OCI-LY1 (cell line): ENCODE results near the gene LCNL1.

Source experiments
- H2AFZ ChIP-seq: fragments of 200-600 bp; sonication (generic), shearing (Covaris generic); 2 replicates; pipeline ENCODE4 v1.6.0; 2014; ENCODE audit warnings: antibody characterized with exemption, mild to moderate bottlenecking, low read length
- H3F3A ChIP-seq: fragments of 200-600 bp; sonication (generic), shearing (Covaris generic); 2 replicates; pipeline ENCODE4 v1.6.0; 2014; ENCODE audit warnings: mild to moderate bottlenecking, antibody characterized with exemption, low read length, moderate library complexity; ENCODE audit not compliant: insufficient read depth
- H3K27ac ChIP-seq: fragments of 200-600 bp; sonication (generic); 2 replicates; pipeline ENCODE4 v1.5.1; 2014; ENCODE audit warnings: low read length, mixed run types, mild to moderate bottlenecking, low read depth; ENCODE audit not compliant: poor library complexity, severe bottlenecking
- H3K27me3 ChIP-seq: fragments of 200-600 bp; sonication (generic); 2 replicates; pipeline ENCODE4 v1.6.0; 2014; ENCODE audit warnings: antibody characterized with exemption, mild to moderate bottlenecking, low read length, moderate library complexity; ENCODE audit not compliant: insufficient read depth
- H3K36me3 ChIP-seq: fragments of 200-600 bp; sonication (generic); 2 replicates; pipeline ENCODE4 v1.6.1; 2014; ENCODE audit warnings: mild to moderate bottlenecking, antibody characterized with exemption, low read length, moderate library complexity, mixed read lengths; ENCODE audit not compliant: insufficient read depth
- H3K4me1 ChIP-seq: fragments of 200-600 bp; sonication (generic); 2 replicates; pipeline ENCODE4 v1.5.1; 2014; ENCODE audit warnings: mild to moderate bottlenecking, low read length, moderate library complexity; ENCODE audit not compliant: insufficient read depth, severe bottlenecking
- H3K4me2 ChIP-seq: fragments of 200-600 bp; sonication (generic), shearing (Covaris generic); 2 replicates; pipeline ENCODE4 v1.6.1; 2014; ENCODE audit warnings: low read length
- H3K4me3 ChIP-seq: fragments of 200-600 bp; sonication (generic); 2 replicates; pipeline ENCODE4 v1.5.1; 2014; ENCODE audit warnings: low read length, low read depth, mild to moderate bottlenecking, mixed read lengths; ENCODE audit not compliant: poor library complexity, severe bottlenecking
- H3K79me2 ChIP-seq: fragments of 200-600 bp; shearing (Covaris generic); 2 replicates; pipeline ENCODE4 v1.6.1; 2016; ENCODE audit warnings: mixed run types, low read length, mixed read lengths; ENCODE audit not compliant: insufficient read depth
- H3K9ac ChIP-seq: fragments of 200-600 bp; sonication (generic), shearing (Covaris generic); 2 replicates; pipeline ENCODE4 v1.6.1; 2014; ENCODE audit warnings: mild to moderate bottlenecking, low read length, mixed read lengths
- H3K9me2 ChIP-seq: fragments of 200-600 bp; sonication (generic), shearing (Covaris generic); 2 replicates; pipeline ENCODE4 v1.6.1; 2014; ENCODE audit warnings: low read depth, mild to moderate bottlenecking, low read length, mixed read lengths
- H3K9me3 ChIP-seq: fragments of 200-600 bp; shearing (Covaris generic); 2 replicates; pipeline ENCODE4 v1.6.1; 2014; ENCODE audit warnings: low read length, mixed read lengths
- H4K20me1 ChIP-seq: fragments of 200-600 bp; sonication (generic), shearing (Covaris generic); 2 replicates; pipeline ENCODE4 v1.6.0; 2016; ENCODE audit warnings: mild to moderate bottlenecking, low read length; ENCODE audit not compliant: insufficient read depth
- EZH2 ChIP-seq: fragments of 200-600 bp; sonication (generic), shearing (Covaris generic); IDR thresholded peaks from 2 replicates; pipeline ENCODE4 v1.8.0; 2017; ENCODE audit warnings: borderline replicate concordance, mixed run types, mild to moderate bottlenecking, antibody characterized with exemption, low read length, moderate library complexity, mixed read lengths
- TF ChIP-seq, protein P1 (sequence below): fragments of 200-600 bp; sonication (generic), shearing (Covaris generic); IDR thresholded peaks from 2 replicates; pipeline ENCODE4 v1.5.1; 2017; ENCODE audit warnings: mild to moderate bottlenecking, antibody characterized with exemption, low read length, moderate library complexity, mixed read lengths

Gene LCNL1

DNA sequence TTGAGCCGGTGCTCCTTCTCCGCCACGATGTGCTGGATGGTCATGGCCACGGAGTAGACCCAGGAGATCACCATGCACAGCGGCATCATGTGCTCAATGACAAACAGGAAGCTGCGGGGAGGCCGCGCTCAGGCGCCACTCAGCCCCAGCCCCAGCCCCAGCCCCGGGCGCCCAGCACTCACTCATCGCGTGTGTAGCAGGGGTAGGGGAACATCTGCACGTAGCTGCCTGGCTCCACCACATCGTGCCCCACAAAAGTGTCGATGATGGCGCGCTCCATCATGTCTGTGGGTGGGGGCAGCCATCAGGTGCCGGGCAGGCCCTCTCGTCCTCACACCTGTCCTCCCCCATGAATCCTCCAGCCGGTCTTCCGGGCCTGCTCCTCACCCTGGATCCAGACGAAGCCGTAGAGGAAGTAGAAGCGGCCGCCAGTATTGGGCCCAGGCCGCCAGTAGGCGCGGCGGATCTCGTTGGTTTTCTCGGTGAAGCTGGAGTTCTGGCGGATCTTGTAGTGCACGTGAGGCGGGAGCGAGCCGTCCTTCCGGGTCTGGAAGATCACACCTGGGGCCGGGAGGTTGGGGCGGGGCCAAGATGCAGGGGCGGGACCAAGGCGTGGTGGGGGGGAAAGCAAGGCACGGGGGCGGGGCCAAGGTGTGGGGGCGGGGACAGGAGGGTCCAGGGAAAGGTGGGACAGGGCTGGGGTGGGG lies 35.2 kb downstream of the LCNL1 start:
- H3K27ac ChIP-seq: no peak overlapping the region
- no peaks in the 10 kb centered on the region for H4K20me1 ChIP-seq
- H3F3A ChIP-seq: no peaks in the 10 kb centered on the region
- H3K4me2 ChIP-seq: no peak overlapping the region
- H3K9me2 ChIP-seq: no peaks in the 10 kb centered on the region
- H3K36me3 ChIP-seq: no peaks in the 10 kb centered on the region
- no peaks in the 10 kb centered on the region for H3K9me3 ChIP-seq
- H3K27me3 ChIP-seq: no peaks in the 10 kb centered on the region
- H3K79me2 ChIP-seq: no peaks in the 10 kb centered on the region
- no peak overlapping the region for H3K9ac ChIP-seq
- H3K4me3 ChIP-seq: no peak overlapping the region
- H2AFZ ChIP-seq: no peak overlapping the region
- no peaks in the 10 kb centered on the region for H3K4me1 ChIP-seq
- no peak for TF ChIP-seq EZH2
- TF ChIP-seq, protein P1, sequence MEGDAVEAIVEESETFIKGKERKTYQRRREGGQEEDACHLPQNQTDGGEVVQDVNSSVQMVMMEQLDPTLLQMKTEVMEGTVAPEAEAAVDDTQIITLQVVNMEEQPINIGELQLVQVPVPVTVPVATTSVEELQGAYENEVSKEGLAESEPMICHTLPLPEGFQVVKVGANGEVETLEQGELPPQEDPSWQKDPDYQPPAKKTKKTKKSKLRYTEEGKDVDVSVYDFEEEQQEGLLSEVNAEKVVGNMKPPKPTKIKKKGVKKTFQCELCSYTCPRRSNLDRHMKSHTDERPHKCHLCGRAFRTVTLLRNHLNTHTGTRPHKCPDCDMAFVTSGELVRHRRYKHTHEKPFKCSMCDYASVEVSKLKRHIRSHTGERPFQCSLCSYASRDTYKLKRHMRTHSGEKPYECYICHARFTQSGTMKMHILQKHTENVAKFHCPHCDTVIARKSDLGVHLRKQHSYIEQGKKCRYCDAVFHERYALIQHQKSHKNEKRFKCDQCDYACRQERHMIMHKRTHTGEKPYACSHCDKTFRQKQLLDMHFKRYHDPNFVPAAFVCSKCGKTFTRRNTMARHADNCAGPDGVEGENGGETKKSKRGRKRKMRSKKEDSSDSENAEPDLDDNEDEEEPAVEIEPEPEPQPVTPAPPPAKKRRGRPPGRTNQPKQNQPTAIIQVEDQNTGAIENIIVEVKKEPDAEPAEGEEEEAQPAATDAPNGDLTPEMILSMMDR: no peak

DNA sequence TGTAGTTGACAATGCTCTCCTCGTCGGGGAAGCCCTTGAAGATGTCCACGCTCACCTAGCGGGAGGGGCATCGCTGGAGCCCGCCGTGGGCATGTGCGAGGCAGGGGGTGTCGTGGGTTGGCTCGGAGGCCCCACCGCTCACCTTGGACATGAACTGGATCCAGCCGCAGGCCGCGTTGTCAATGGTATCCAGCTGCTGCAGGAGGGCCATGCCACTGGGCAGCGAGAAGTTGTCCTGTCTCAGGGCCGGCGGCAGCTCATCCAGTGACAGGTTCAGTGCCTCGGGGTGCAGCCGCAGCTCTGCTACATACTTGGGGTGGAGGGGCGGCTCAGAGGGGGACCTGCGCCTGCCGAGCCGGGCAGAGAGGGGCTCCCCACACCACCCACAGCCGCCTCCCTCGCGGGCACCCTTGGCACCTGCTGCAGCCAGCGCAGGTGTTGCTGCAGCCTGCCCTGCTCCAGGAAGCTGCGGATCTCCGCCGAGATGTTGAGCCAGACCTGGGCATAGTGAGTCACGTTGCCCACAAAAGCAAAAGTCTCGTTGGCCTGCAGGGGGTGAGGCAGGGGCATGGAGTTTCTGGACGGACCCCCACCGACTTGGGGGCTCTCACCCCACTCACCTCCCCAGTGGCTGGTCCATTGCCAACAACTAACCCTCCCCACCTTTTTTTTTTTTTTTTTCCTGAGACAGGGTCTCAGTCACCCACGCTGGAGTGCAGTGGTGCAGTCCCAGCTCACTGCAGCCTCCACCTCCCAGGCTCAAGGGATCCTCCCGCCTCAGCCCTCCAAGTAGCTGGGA lies 36.2 kb downstream of the LCNL1 start:
- H3K9me3 ChIP-seq: no peaks in the 10 kb centered on the region
- H3K27me3 ChIP-seq: no peaks in the 10 kb centered on the region
- no peaks in the 10 kb centered on the region for H3K36me3 ChIP-seq
- no peaks in the 10 kb centered on the region for H3K79me2 ChIP-seq
- no peaks in the 10 kb centered on the region for H3K9me2 ChIP-seq
- TF ChIP-seq, protein P1: no peak
- TF ChIP-seq EZH2: no peak
- no peaks in the 10 kb centered on the region for H4K20me1 ChIP-seq
- no peak overlapping the region for H3K9ac ChIP-seq
- H3K4me3 ChIP-seq: no peak overlapping the region
- H3K27ac ChIP-seq: no peak overlapping the region
- no peak overlapping the region for H3K4me2 ChIP-seq
- no peak overlapping the region for H2AFZ ChIP-seq
- H3F3A ChIP-seq: no peaks in the 10 kb centered on the region
- no peaks in the 10 kb centered on the region for H3K4me1 ChIP-seq

DNA sequence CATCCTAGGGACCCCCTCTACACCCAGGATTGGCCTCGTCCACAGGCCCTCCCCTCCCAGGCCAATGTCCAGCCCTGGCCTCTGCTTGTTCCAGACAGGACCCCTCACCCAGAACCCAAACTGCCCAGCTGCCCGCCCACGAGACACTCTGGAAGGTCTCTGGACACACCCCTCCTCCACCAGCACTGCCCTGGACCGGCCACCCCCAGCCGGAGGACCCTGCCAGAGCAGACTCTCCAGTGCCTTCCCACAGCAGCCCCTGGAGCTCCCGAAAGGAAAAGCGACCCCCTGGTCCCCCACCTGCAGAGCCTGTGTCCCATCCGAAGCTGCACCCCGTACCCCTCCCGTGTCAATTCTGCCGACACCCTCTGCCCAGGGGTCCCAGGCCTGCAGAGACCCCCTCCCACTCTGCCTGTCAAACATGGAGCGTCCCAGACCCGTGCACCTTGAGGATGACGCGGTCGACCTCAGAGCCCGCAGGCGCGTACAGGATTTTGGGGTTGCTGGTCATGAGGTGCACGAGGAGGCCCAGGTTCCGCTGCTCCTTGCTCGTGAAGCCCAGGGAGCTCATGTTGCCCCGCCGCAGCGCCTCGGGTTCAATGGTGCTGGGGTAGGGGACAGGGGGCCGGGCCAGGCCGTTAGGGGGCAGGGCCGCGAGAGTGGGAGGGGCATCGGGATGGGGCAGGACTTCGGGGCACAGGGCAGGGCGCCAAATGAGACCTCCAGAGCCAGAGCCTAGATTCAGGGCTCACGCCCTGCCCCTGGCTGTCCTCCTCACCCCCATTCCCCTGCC lies 37.3 kb downstream of the LCNL1 start:
- no peaks in the 10 kb centered on the region for H3F3A ChIP-seq
- H3K4me1 ChIP-seq: peaks cover under 1% of the 10 kb centered on the region
- H3K4me2 ChIP-seq: no peak overlapping the region
- H3K27ac ChIP-seq: no peak overlapping the region
- no peak overlapping the region for H3K4me3 ChIP-seq
- H4K20me1 ChIP-seq: no peaks in the 10 kb centered on the region
- no peaks in the 10 kb centered on the region for H3K9me2 ChIP-seq
- no peak overlapping the region for H3K9ac ChIP-seq
- no peaks in the 10 kb centered on the region for H3K9me3 ChIP-seq
- TF ChIP-seq, protein P1: no peak
- TF ChIP-seq EZH2: no peak
- H3K36me3 ChIP-seq: no peaks in the 10 kb centered on the region
- no peak overlapping the region for H2AFZ ChIP-seq
- no peaks in the 10 kb centered on the region for H3K79me2 ChIP-seq
- no peaks in the 10 kb centered on the region for H3K27me3 ChIP-seq
